Measurements from ENCODE around the gene ZNF274. TPM values are rescaled to one million over a fixed set of nuclear protein-coding genes. Genes with fewer than 3 reads are reported as not detected.
A peak's percentile ranks its signal among the peaks of the same experiment; 100 is the strongest.

Gene ZNF274
- total and polyA plus RNA-seq, 10 of the 15 experiments (the other 5 are each of a cell fraction or from before 2014, with no cell fraction given): 2.7 to 17.6 (median 14.3) TPM

DNA sequence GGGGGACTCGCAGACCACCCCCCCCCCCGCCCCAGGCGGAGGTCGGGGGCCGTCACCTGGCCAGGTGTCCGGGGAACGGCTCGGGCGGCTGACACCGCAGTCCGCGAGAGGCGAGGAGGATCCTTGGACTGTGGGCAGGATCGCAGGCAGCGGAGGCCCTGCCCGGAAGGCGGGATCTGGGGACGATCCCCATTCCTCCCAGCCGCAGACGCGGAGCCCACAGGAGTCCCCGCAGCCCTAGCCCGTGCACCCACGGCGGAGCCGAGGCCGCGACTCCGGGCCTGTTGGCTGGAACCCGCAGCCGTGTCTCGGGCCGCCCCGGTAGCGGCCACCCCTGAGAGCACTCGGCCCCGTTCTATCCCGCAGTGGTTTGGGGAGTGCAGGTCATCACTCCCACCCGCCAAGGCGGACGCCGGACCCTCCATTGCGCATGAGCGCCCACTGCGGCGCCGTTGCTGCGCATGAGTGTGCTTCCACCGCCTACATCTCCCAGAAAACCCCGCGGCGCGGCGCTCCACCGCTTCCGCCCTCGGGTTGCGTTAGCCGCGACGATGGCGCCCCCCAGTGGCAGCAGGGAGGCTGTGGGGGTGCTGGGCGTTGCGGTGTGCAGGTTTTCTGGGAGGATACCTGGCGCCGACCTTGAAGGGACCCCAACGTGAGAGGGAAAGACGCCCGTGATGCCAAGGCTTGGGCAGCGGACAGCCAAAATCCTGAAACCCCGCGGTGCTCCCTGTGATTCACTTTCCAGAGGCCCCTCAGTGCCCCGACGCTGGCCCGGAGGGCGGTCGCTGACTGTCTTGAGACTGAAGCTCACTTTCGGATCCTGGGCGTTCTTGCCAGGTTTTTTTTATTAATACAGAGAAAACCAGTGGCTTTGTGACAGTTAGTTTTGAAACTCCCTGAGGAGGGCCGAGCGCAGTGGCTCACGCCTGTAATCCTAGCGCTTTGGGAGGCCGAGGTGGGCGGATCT lies 27.9 kb upstream of the ZNF274 start:
- WGBS (ENCODE audit: insufficient coverage, insufficient replicate concordance, low lambda C conversion rate, missing lambda C conversion rate): 10% methylated on average over 71 of the region's 85 CpGs
- FAIRE-seq (no peak), DNase-seq (ENCODE audit: low read depth, low spot score) (peak; percentile 25), ATAC-seq (peak; percentile 28; the same call in 2 of the 3 replicates)
- Histone ChIP-seq H4K20me1 (ENCODE audit: control insufficient read depth, insufficient read depth) (no peaks in the 10 kb centered on the region), H3K9me3 (replicated peaks; ENCODE audit: control insufficient read depth, insufficient read depth, low read length) (peaks cover 1% of the 10 kb centered on the region; the same call in 2 of the 3 replicates), H2AFZ (ENCODE audit: control insufficient read depth, low read depth, low read length) (peak overlapping the region; percentile 75), H3K9ac (ENCODE audit: control insufficient read depth, insufficient read depth, low read length) (no peak overlapping the region; the same call in 1 of the 2 replicates), H3K79me2 (ENCODE audit: control insufficient read depth, insufficient read depth, low read length) (no peaks in the 10 kb centered on the region), H3K36me3 (ENCODE audit: control insufficient read depth in 2 of 2, insufficient read depth in 2 of 2, low read length in 1 of 2) (no peaks in the 10 kb centered on the region), H3K4me3 (peak overlapping the region; percentile 49; the same call in 1 of the 2 replicates), H3K27ac (ENCODE audit: control insufficient read depth, insufficient read depth) (no peak overlapping the region), H3K4me1 (ENCODE audit: control insufficient read depth, insufficient read depth, low read length) (no peaks in the 10 kb centered on the region), H3K4me2 (ENCODE audit: control insufficient read depth, insufficient read depth) (peak overlapping the region; percentile 57), H3K27me3 (replicated peaks in 1 of 2; ENCODE audit: control insufficient read depth in 2 of 2, insufficient read depth in 2 of 2, low read length in 1 of 2) (no peaks in the 10 kb centered on the region)
- intact Hi-C loops (cut with micrococcal nuclease; ENCODE audit: unreplicated experiment): no loop called here
- RAD21 ChIA-PET (ENCODE audit: unreplicated experiment): no interaction called here
- BruUV-seq (replicated peaks): no TSS peak
- SMC1A ChIA-PET (ENCODE audit: uncharacterized antibody, unreplicated experiment): no interaction called here
- POLR2A ChIA-PET: no interaction called here
- in situ Hi-C loops (cut with MboI): no loop called here
- CTCF ChIA-PET: no interaction called here
- TF ChIP-seq, protein P1, sequence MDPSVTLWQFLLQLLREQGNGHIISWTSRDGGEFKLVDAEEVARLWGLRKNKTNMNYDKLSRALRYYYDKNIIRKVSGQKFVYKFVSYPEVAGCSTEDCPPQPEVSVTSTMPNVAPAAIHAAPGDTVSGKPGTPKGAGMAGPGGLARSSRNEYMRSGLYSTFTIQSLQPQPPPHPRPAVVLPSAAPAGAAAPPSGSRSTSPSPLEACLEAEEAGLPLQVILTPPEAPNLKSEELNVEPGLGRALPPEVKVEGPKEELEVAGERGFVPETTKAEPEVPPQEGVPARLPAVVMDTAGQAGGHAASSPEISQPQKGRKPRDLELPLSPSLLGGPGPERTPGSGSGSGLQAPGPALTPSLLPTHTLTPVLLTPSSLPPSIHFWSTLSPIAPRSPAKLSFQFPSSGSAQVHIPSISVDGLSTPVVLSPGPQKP (IDR thresholded peaks at IDR 0.05; ENCODE audit: low read depth, low read length): peak; percentile 43; the same call in 1 of the 2 replicates
- TF ChIP-seq BRCA1 (IDR thresholded peaks at IDR 0.05; ENCODE audit: low read depth, low read length): no peak
- TF ChIP-seq SKIL (IDR thresholded peaks at IDR 0.05; ENCODE audit: low read depth, poor library complexity, severe bottlenecking): no peak
- TF ChIP-seq CREM (IDR thresholded peaks at IDR 0.05; ENCODE audit: low read depth): no peak
- peak; percentile 66 for TF ChIP-seq IKZF1 (conservative IDR thresholded peaks at IDR 0.05)
- TF ChIP-seq RELA (IDR thresholded peaks at IDR 0.05; ENCODE audit: borderline replicate concordance, partially characterized antibody): no peak
- no peak for TF ChIP-seq BMI1 (IDR thresholded peaks at IDR 0.05; ENCODE audit: borderline replicate concordance)
- TF ChIP-seq KDM1A (IDR thresholded peaks at IDR 0.05; ENCODE audit: borderline replicate concordance): no peak
- TF ChIP-seq MXI1 (IDR thresholded peaks at IDR 0.05; ENCODE audit: low read depth, low read length): no peak
- TF ChIP-seq NFIC (IDR thresholded peaks at IDR 0.05; ENCODE audit: low read depth, low read length): no peak
- TF ChIP-seq, protein P2, sequence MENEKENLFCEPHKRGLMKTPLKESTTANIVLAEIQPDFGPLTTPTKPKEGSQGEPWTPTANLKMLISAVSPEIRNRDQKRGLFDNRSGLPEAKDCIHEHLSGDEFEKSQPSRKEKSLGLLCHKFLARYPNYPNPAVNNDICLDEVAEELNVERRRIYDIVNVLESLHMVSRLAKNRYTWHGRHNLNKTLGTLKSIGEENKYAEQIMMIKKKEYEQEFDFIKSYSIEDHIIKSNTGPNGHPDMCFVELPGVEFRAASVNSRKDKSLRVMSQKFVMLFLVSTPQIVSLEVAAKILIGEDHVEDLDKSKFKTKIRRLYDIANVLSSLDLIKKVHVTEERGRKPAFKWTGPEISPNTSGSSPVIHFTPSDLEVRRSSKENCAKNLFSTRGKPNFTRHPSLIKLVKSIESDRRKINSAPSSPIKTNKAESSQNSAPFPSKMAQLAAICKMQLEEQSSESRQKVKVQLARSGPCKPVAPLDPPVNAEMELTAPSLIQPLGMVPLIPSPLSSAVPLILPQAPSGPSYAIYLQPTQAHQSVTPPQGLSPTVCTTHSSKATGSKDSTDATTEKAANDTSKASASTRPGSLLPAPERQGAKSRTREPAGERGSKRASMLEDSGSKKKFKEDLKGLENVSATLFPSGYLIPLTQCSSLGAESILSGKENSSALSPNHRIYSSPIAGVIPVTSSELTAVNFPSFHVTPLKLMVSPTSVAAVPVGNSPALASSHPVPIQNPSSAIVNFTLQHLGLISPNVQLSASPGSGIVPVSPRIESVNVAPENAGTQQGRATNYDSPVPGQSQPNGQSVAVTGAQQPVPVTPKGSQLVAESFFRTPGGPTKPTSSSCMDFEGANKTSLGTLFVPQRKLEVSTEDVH (IDR thresholded peaks at IDR 0.05; ENCODE audit: low read depth, partially characterized antibody): no peak
- no peak for TF ChIP-seq PKNOX1 (IDR thresholded peaks at IDR 0.05)
- TF ChIP-seq POLR2A (IDR thresholded peaks at IDR 0.05; ENCODE audit: low read depth, low read length): peak; percentile 64
- no peak for TF ChIP-seq CBFB (IDR thresholded peaks at IDR 0.05; ENCODE audit: low read depth)
- no peak for TF ChIP-seq STAT3 (IDR thresholded peaks at IDR 0.05; ENCODE audit: low read depth, low read length)
- no peak for TF ChIP-seq SRF (IDR thresholded peaks at IDR 0.05; ENCODE audit: low read depth in 2 of 2, low read length in 2 of 2)
